ENCODE results near the gene CFAP43.

DNA sequence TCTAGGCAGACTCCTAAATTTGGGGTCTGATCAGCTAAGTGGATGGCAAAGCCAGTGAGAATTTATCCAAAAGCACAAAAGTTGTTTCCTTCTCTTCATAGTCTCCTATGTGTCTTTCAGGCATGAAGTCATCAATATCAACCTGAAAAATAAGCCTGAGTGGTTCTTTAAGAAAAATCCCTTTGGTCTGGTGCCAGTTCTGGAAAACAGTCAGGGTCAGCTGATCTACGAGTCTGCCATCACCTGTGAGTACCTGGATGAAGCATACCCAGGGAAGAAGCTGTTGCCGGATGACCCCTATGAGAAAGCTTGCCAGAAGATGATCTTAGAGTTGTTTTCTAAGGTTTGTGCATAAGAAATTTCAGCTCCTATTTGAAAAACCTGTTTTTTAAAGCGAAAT lies 27.3 kb upstream of the CFAP43 start:
- TF ChIP-seq RARB (CRISPR knock-in tag; IDR thresholded peaks at IDR 0.05) (no peak), SNAI2 (CRISPR knock-in tag; IDR thresholded peaks at IDR 0.05) (no peak), ARNTL (CRISPR knock-in tag; IDR thresholded peaks at IDR 0.05; ENCODE audit: borderline replicate concordance, low read depth) (no peak), ZFP3 (CRISPR knock-in tag; IDR thresholded peaks at IDR 0.05) (no peak), ZC3H10 (CRISPR knock-in tag; IDR thresholded peaks at IDR 0.05) (no peak), ZFP30 (CRISPR knock-in tag; IDR thresholded peaks at IDR 0.05) (no peak), CSDC2 (CRISPR knock-in tag; IDR thresholded peaks at IDR 0.05) (no peak), ESRRG (CRISPR knock-in tag; IDR thresholded peaks at IDR 0.05) (no peak), ZNF565 (CRISPR knock-in tag; conservative IDR thresholded peaks at IDR 0.05; ENCODE audit: low read depth) (no peak)
- TF ChIP-seq, protein P1, sequence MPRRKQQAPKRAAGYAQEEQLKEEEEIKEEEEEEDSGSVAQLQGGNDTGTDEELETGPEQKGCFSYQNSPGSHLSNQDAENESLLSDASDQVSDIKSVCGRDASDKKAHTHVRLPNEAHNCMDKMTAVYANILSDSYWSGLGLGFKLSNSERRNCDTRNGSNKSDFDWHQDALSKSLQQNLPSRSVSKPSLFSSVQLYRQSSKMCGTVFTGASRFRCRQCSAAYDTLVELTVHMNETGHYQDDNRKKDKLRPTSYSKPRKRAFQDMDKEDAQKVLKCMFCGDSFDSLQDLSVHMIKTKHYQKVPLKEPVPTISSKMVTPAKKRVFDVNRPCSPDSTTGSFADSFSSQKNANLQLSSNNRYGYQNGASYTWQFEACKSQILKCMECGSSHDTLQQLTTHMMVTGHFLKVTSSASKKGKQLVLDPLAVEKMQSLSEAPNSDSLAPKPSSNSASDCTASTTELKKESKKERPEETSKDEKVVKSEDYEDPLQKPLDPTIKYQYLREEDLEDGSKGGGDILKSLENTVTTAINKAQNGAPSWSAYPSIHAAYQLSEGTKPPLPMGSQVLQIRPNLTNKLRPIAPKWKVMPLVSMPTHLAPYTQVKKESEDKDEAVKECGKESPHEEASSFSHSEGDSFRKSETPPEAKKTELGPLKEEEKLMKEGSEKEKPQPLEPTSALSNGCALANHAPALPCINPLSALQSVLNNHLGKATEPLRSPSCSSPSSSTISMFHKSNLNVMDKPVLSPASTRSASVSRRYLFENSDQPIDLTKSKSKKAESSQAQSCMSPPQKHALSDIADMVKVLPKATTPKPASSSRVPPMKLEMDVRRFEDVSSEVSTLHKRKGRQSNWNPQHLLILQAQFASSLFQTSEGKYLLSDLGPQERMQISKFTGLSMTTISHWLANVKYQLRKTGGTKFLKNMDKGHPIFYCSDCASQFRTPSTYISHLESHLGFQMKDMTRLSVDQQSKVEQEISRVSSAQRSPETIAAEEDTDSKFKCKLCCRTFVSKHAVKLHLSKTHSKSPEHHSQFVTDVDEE (CRISPR knock-in tag; IDR thresholded peaks at IDR 0.05): no peak
